OCI-LY7 (cell line): ENCODE measurements around the gene RAB1B. TPM values are rescaled to one million over a fixed set of nuclear protein-coding genes. Genes with fewer than 3 reads are reported as not detected.
"Not testable (repeated sequence)": the region's sequence is repeated elsewhere in the genome, so short reads cannot be mapped to it uniquely, and the experiment has no call there.

Experiments
- BruUV-seq: library from RNA; stranded (reverse); fragments of 400-500 nt; replicated peaks from 2 replicates; lab custom pipeline; 2021; lab: Mats Ljungman, UMichigan
- CTCF ChIA-PET: fragments of 300-600 bp; sonication (Branson Sonifier 250); formaldehyde crosslinking; loops from one replicate; lab custom pipeline; 2022; ENCODE audit warnings: antibody characterized with exemption; ENCODE audit not compliant: unreplicated experiment; lab: Charles Lee
- POLR2A ChIA-PET: fragments of 300-600 bp; sonication (Branson Sonifier 250); formaldehyde crosslinking; loops from one replicate; lab custom pipeline; 2022; ENCODE audit warnings: antibody characterized with exemption; lab: Charles Lee
- DNase-seq: peaks from one replicate; pipeline ENCODE4 v3.0.0-alpha.2; 2015; ENCODE audit warnings: low spot score
- H2AFZ ChIP-seq: fragments of 200-600 bp; sonication (generic), shearing (Covaris generic); 2 replicates; pipeline ENCODE4 v1.6.1; 2014; ENCODE audit warnings: mild to moderate bottlenecking, antibody characterized with exemption, low read length, moderate library complexity
- H3K27ac ChIP-seq: fragments of 200-600 bp; sonication (generic); 2 replicates; pipeline ENCODE4 v1.5.1; 2014; ENCODE audit warnings: mixed run types, low read depth, mild to moderate bottlenecking, moderate library complexity, low read length, inconsistent platforms; ENCODE audit not compliant: poor library complexity, severe bottlenecking
- H3K36me3 ChIP-seq: fragments of 200-600 bp; sonication (generic); 2 replicates; pipeline ENCODE4 v1.6.1; 2014; ENCODE audit warnings: mild to moderate bottlenecking, antibody characterized with exemption, low read length, moderate library complexity, mixed read lengths; ENCODE audit not compliant: insufficient read depth
- H3K4me1 ChIP-seq: fragments of 200-600 bp; sonication (generic); 2 replicates; pipeline ENCODE4 v1.5.1; 2014; ENCODE audit warnings: mild to moderate bottlenecking, low read length; ENCODE audit not compliant: insufficient read depth, poor library complexity, severe bottlenecking
- H3K4me2 ChIP-seq: fragments of 200-600 bp; sonication (generic); 2 replicates; pipeline ENCODE4 v1.6.1; 2014; ENCODE audit warnings: mild to moderate bottlenecking, low read length
- H3K4me3 ChIP-seq: fragments of 200-600 bp; sonication (generic); 2 replicates; pipeline ENCODE4 v1.5.1; 2014; ENCODE audit warnings: mild to moderate bottlenecking, low read depth, low read length; ENCODE audit not compliant: poor library complexity, severe bottlenecking
- H3K79me2 ChIP-seq: fragments of 200-600 bp; sonication (generic); 2 replicates; pipeline ENCODE4 v1.6.1; 2016; ENCODE audit warnings: low read depth, mild to moderate bottlenecking, low read length, moderate library complexity, mixed read lengths; ENCODE audit not compliant: insufficient read depth
- H3K9me2 ChIP-seq: fragments of 200-600 bp; sonication (generic); 2 replicates; pipeline ENCODE4 v1.6.1; 2016; ENCODE audit warnings: mild to moderate bottlenecking, low read length, mixed read lengths; ENCODE audit not compliant: insufficient read depth
- H3K9me3 ChIP-seq: fragments of 200-600 bp; sonication (generic); 2 replicates; pipeline ENCODE4 v1.6.1; 2014; ENCODE audit warnings: mild to moderate bottlenecking, mixed run types, low read length, mixed read lengths
- H4K20me1 ChIP-seq: fragments of 200-600 bp; sonication (generic); 2 replicates; pipeline ENCODE4 v1.6.1; 2014; ENCODE audit warnings: mild to moderate bottlenecking, antibody characterized with exemption, low read length, moderate library complexity, mixed read lengths; ENCODE audit not compliant: insufficient read depth
- EZH2phosphoT487 ChIP-seq: fragments of 200-600 bp; sonication (generic); IDR thresholded peaks from 2 replicates; pipeline ENCODE4 v1.6.1; 2018; ENCODE audit warnings: low read depth, borderline replicate concordance, mild to moderate bottlenecking, mixed run types, antibody characterized with exemption, low read length, moderate library complexity, mixed read lengths
- intact Hi-C: fragments of 100-400 bp; cut with micrococcal nuclease; formaldehyde crosslinking; loops from one replicate; pipeline ENCODE4 v1.10.0; 2022; ENCODE audit not compliant: unreplicated experiment
- total RNA-seq, 2 experiments: library from RNA; depleted of rRNA in 1 of 2; stranded (reverse); fragments of >200 nt in 1 of 2; shearing (Covaris generic) in 1 of 2; gene quantifications; 2 replicates each; pipeline ENCODE4 v1.2.3, GENCODE V29; 2014 to 2022
- TF ChIP-seq, protein P1 (sequence below): fragments of 200-600 bp; sonication (generic); conservative IDR thresholded peaks from 2 replicates; pipeline ENCODE4 v1.5.1; 2014; ENCODE audit warnings: mild to moderate bottlenecking, antibody characterized with exemption, low read length, moderate library complexity, mixed read lengths

RAB1B gene
- total RNA-seq, 2 experiments from 2014 or later: 77.7 to 81.8 TPM

DNA sequence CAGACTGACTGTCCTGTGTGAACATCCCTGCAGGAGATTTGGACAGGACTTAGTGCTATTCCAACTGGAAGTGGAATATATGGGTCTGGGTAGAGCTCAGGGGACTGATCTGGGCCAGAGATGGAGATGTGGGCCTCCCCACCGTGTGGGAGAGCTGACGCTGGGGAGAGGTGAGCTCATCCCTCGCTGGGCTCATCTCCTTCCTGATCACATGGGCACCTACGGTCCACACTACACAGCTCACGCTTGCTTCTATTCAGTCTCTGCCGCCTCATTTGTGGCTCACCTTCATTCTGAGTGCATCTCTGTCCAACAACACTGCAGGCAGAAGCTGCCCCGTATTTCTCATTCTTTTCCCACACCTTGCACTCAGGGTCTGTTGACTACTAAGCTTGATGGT lies 16.6 kb upstream of the RAB1B start:
- Histone ChIP-seq H3K9me3 (no peaks in the 10 kb centered on the region), H2AFZ (no peak overlapping the region), H3K79me2 (peaks cover 6% of the 10 kb centered on the region; the same call in 1 of the 2 replicates), H4K20me1 (no peaks in the 10 kb centered on the region), H3K36me3 (no peaks in the 10 kb centered on the region), H3K4me1 (peaks cover 8% of the 10 kb centered on the region), H3K4me3 (no peak overlapping the region), H3K9me2 (no peaks in the 10 kb centered on the region), H3K27ac (no peak overlapping the region), H3K4me2 (no peak overlapping the region)
- no peak for TF ChIP-seq EZH2phosphoT487
- TF ChIP-seq, protein P1, sequence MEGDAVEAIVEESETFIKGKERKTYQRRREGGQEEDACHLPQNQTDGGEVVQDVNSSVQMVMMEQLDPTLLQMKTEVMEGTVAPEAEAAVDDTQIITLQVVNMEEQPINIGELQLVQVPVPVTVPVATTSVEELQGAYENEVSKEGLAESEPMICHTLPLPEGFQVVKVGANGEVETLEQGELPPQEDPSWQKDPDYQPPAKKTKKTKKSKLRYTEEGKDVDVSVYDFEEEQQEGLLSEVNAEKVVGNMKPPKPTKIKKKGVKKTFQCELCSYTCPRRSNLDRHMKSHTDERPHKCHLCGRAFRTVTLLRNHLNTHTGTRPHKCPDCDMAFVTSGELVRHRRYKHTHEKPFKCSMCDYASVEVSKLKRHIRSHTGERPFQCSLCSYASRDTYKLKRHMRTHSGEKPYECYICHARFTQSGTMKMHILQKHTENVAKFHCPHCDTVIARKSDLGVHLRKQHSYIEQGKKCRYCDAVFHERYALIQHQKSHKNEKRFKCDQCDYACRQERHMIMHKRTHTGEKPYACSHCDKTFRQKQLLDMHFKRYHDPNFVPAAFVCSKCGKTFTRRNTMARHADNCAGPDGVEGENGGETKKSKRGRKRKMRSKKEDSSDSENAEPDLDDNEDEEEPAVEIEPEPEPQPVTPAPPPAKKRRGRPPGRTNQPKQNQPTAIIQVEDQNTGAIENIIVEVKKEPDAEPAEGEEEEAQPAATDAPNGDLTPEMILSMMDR: no peak
- intact Hi-C loops: no loop called here
- BruUV-seq: no TSS peak
- ChIA-PET POLR2A (no interaction called here), CTCF (no interaction called here)
- DNase-seq: no peak

DNA sequence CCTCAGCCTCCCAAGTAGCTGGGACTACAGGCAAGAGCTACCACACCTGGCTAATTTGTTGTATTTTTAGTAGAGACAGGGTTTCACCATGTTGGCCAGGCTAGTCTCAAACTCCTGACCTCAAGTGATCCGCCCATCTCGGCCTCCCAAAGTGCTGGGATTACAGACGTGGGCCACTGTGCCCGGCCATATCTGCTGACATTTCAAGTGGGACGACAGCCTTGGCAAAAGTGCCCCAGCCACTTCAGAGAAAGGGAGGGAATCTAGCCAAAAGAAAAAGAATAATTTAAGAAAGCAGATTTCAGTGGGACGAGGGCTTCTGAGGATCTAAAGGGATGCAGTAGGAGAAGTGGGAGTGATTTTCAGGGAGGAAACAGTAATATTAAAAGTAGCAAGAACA lies 15.4 kb upstream of the RAB1B start:
- H2AFZ ChIP-seq, H3K36me3 ChIP-seq, H3K4me3 ChIP-seq, H3K4me1 ChIP-seq, H3K9me2 ChIP-seq, CTCF ChIA-PET, DNase-seq, intact Hi-C loops, BruUV-seq, H3K4me2 ChIP-seq, H3K9me3 ChIP-seq, H3K79me2 ChIP-seq, H3K27ac ChIP-seq, H4K20me1 ChIP-seq: not testable (repeated sequence)
- POLR2A ChIA-PET: interaction anchor here (0.6 kb wide), 1 partner anchor 10 kb away, joined by 4 read pairs; no protein-coding TSS in a partner anchor

DNA sequence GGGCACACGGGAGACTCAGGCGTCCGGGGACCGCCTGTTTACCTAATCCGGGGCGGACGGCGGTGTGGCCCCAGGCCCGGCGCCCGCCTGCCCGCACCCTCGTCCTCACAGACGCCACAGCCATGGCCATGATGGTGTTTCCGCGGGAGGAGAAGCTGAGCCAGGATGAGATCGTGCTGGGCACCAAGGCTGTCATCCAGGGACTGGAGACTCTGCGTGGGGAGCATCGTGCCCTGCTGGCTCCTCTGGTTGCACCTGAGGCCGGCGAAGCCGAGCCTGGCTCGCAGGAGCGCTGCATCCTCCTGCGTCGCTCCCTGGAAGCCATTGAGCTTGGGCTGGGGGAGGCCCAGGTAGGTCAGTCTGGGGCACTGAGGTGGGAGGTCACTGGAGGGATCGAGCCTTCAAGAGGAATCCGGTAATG lies 10.0 kb upstream of the RAB1B start:
- Histone ChIP-seq H3K27ac (peak overlapping the region; percentile 93), H3K36me3 (peaks cover 45% of the 10 kb centered on the region), H3K4me3 (peak overlapping the region; percentile 100), H3K9me2 (no peaks in the 10 kb centered on the region), H3K4me1 (peaks cover 17% of the 10 kb centered on the region), H4K20me1 (no peaks in the 10 kb centered on the region; the same call in 1 of the 2 replicates), H3K4me2 (peak overlapping the region; percentile 86), H3K79me2 (peaks cover 18% of the 10 kb centered on the region; the same call in 1 of the 2 replicates), H3K9me3 (no peaks in the 10 kb centered on the region), H2AFZ (no peak overlapping the region; the same call in 1 of the 2 replicates)
- TF ChIP-seq EZH2phosphoT487: no peak
- TF ChIP-seq, protein P1: peak; percentile 47; the same call in 1 of the 2 replicates
- ChIA-PET POLR2A (no interaction called here), CTCF (no interaction called here)
- DNase-seq: no peak
- BruUV-seq: no TSS peak
- intact Hi-C loops: loop anchor here (1.0 kb wide), 1 partner anchor 36 kb away; no protein-coding TSS in a partner anchor
